HG02973 (cell line): ENCODE data around the gene PCNX3.
"Not testable (repeated sequence)": the region's sequence is repeated elsewhere in the genome, so short reads cannot be mapped to it uniquely, and the experiment has no call there.

Source experiments
- ATAC-seq: cut with Tn5 transposase; IDR thresholded peaks from one replicate; pipeline ENCODE4 v1.9.1; 2021; ENCODE audit warnings: moderate library complexity; ENCODE audit not compliant: unreplicated experiment

PCNX3 gene

GRCh38 chr11:65637032-65637557 is 21.5 kb downstream of the PCNX3 start:
- ATAC-seq, result no peak

DNA sequence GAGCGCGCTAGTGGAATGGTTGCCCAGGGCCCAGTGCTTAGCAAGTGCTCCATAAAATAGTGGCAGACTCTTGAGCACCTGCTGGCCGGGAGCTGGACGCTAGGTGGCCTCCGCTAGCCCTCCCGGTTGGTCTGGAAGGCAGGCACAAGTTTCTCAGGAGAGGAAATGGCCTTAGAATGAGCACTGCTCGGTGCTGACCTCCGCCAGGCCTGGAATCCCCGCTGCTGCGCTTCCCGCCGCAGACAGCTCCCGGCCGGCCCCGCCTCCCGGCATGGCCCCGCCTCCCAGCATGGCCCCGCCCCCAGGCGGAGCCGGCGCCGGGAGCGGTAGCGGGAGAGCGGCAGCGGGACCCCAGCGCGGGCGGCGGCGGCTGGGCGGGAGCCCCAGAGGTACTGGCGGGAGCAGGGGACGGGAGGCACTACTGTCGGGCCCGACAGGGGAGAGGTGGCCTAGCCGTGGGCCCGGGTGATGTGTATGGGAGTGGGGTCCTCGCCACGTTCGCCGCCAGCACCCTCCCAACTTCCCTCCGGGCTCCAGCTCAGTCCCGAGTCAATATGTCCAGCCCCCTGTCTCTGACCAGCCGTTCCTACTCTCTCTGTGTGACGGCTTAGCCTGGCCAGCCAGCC is 22.3 kb downstream of the PCNX3 start, which contains the start of gene SIPA1:
SIPA1 (plus strand) TSS at position 308 of the 626 bp plus-strand sequence. CDS start 2,821 bp downstream, outside the sequence.
- ATAC-seq, result peak; percentile 37

DNA sequence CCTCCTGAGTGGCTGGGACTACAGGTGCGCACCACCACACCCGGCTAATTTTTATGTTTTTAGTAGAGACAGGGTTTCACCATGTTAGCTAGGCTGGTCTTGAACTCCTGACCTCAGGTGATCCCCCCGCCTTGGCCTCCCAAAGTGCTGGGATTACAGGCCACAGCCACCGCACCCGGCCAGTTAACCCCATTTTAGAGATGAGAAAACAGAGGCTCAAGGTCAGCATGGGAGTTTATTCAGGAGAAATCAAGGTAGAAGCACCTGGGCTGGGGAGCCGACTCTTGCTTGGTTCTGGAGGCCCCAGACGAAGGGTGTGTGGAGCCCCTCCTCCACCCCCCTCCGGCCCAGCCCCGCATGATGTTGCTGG is 23.6 kb downstream of the PCNX3 start:
- ATAC-seq, result not testable (repeated sequence)

GRCh38 chr11:65639623-65640482 is 24.3 kb downstream of the PCNX3 start:
- ATAC-seq, result peak; percentile 33

- no peak for ATAC-seq
Observed at GRCh38 chr11:65640483-65641296, 25.1 kb downstream of the PCNX3 start.

DNA sequence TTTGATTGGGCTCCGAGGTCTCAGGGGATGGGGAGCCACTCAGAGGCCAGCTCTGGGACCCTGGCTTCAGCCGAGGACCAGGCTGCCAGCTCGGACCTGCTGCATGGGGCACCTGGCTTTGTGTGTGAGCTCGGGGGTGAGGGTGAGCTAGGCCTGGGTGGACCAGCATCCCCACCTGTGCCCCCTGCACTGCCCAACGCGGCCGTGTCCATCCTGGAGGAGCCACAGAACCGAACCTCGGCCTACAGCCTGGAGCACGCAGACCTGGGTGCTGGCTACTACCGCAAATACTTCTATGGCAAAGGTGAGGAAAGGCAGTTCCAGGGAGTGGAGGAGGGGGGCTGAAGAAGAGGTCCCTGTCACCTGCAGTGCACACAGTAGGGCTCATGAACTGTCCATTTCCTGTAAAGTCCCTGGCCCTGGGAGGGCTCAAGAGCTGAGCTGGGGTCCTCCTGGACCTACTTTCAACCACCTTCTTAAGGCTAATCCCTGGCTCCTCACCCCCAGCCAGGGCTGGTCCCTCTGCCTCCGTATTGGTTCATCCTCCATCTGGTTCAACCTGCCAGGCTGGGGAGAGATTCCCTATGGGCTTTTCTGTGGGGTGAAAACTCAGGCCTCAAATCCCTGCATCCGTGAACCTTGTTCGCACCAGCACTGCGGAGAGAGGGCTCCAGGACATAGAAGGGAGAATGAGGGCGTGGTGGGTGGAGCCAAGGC is 25.9 kb downstream of the PCNX3 start:
- no peak for ATAC-seq

DNA sequence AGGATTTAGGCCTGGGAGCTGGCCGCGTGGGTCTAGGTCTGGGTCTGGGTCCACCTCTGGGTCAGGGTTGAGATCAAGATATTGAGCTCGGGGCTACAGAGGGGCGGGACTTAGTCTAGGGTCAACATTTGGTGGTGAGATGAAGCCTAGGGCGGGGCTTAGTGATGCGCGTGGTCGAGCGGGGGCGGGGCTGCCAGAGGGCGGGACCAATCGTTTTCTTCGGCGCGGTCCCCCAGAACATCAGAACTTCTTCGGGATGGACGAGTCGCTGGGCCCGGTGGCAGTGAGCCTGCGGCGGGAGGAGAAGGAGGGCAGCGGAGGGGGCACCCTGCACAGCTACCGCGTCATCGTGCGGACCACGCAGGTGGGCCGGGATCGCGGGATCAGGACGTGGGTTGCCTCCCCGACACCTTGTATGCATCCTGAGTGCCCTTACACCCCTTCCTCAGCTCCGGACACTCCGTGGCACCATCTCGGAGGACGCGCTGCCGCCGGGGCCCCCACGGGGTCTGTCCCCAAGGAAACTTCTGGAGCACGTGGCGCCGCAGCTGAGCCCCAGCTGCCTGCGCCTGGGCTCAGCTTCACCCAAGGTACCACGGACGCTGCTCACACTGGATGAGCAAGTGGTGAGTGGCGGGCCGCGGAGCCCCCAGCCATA is 26.6 kb downstream of the PCNX3 start:
- ATAC-seq, result no peak

DNA sequence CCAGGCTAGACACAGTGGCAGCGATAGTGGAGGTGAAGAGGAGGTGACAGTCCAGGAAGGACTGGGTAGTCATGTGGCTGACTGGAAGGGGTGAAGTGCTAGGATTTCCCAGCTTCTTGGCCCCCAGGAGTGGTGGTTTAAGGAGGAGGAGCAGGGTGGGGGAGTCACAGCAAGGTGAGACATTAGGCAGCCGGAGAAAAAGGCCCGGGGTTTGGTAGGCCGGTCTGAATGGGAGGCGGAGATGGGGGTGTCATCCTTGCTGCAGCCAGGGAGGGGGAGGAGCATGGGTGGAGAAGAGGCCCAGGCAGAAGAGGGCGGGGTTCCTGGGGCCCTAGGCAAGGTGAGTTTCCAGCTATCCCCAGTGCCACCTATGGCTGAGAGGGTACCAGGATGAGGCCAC is 28.4 kb downstream of the PCNX3 start:
- ATAC-seq, result no peak

DNA sequence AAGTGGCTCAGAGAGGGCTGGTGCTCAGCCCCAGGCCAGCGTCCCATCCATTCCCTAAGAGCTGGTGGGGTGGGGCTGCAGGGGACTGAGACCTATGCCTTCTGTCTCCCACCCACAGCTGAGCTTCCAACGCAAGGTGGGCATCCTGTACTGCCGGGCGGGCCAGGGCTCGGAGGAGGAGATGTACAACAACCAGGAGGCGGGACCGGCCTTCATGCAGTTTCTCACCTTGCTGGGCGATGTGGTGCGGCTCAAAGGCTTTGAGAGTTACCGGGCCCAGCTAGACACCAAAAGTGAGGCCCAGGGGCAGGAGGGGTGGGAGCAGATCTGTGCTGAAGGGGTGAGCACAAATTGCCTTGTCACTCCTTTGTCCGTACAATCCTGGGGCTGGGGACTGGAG is 29.3 kb downstream of the PCNX3 start:
- ATAC-seq, result no peak

DNA sequence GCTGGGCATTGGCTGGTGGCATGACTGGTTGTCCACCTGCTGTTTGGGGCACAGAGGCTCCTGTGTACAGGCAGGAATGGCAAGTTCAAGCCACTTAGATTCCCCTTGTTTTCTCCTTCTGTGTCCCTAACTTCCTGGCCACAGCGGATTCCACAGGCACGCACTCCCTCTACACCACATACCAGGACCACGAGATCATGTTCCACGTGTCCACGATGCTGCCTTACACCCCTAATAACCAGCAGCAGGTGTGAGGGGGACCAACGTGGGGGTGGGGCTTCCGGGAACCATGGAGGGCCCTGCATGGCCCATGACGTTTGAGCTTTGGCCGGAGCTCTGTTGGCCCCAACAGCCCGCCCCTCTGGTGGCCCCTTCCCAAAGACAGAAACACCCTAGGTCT is 30.1 kb downstream of the PCNX3 start:
- no peak for ATAC-seq

GRCh38 chr11:65646288-65646957 is 30.8 kb downstream of the PCNX3 start:
- no peak for ATAC-seq

- ATAC-seq, result no peak
Observed at GRCh38 chr11:65646958-65647701, 31.6 kb downstream of the PCNX3 start.

GRCh38 chr11:65648997-65649493 is 33.5 kb downstream of the PCNX3 start:
- no peak for ATAC-seq

DNA sequence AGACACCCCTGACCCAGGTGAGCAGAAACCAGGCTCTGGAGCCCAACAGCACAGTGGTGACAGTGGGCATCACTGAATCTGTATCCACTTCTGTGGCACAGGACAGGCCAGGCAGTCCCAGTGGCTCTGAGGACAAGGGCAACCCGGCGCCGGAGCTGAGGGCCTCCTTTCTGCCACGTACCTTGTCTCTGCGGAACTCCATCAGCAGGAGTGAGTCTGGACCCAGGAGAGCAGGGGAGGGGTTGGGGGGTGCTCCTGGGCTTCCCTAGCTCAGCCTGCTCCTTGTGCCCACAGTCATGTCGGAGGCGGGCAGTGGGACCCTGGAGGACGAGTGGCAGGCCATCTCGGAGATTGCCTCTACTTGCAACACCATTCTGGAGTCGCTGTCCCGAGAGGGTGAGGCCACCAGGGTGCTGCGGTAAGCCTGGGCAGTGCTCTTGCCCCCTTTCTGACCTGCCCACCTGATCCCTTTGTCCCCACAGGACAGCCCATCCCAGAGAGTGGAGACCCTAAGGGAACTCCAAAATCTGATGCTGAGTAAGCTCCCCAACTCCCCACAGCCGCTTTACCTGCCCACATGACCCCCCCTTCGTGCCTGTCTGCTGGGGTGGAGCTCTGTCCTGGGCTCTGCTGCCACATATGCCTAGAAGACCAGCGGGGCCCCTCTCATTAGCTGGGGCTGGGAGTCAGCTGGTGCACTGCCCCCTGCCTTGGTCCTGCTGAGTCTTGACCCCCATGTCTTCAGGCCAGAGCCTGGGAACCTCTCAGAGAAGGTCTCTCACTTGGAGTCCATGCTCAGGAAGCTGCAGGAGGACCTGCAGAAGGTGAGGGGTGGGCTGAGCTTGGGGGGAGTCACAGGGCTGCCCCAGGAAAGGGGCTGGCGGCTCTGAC is 34.3 kb downstream of the PCNX3 start:
- ATAC-seq, result no peak

- no peak for ATAC-seq
Observed at GRCh38 chr11:65650547-65651338, 35.2 kb downstream of the PCNX3 start.

DNA sequence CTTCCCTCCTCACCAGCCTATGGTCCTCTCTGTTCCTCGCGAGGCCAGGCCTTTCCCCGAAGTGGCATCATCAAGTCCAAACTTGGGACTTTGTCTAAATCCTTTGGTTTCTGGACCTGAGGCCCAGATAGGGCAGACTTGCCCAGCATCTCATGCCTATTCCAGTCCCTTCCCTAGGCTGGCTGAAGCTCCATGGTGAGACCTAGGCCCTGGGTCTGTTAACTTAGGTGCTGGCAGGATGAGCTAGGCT is 35.7 kb downstream of the PCNX3 start:
- no peak for ATAC-seq
